GM21723 (cell line): ENCODE measurements around the gene NABP2.
A peak's percentile ranks its signal among the peaks of the same experiment; 100 is the strongest.
"Not testable (repeated sequence)": the region's sequence is repeated elsewhere in the genome, so short reads cannot be mapped to it uniquely, and the experiment has no call there.

ENCODE experiments used
- ATAC-seq: cut with Tn5 transposase; IDR thresholded peaks from one replicate; pipeline ENCODE4 v1.9.1; 2021; ENCODE audit warnings: mild to moderate bottlenecking, moderate library complexity; ENCODE audit not compliant: unreplicated experiment

The NABP2 gene

GRCh38 chr12:56267443-56268071 is 43.4 kb downstream of the NABP2 start:
- ATAC-seq = peak; percentile 23

GRCh38 chr12:56271031-56271430 is 46.9 kb downstream of the NABP2 start:
- no peak for ATAC-seq

DNA sequence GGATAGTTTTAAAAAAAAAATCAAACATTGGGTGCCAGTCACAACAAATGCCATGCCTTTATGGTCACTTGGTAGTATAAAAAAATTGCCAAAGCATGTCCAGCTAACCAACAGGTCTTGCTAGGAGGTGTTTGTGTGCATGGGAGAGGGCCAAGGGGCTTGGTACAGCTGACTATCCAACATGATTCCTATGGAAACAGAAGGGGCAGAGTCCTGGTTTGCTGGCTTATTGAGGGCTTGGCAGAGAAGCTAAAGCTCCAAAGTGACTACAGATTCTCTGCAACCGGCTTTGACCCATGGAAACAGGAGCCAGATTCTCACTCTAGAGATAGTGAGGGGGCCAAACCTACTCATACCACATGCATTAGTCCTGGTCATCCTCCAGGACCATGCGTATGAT is 48.3 kb downstream of the NABP2 start:
- not testable (repeated sequence) for ATAC-seq

- no peak for ATAC-seq
Observed at GRCh38 chr12:56274299-56274698, 50.2 kb downstream of the NABP2 start.

GRCh38 chr12:56278905-56279304 is 54.8 kb downstream of the NABP2 start:
- ATAC-seq = no peak
